ENCODE measurements around the gene BTRC. TPM values are rescaled to one million over a fixed set of nuclear protein-coding genes. Genes with fewer than 3 reads are reported as not detected.
"Not testable (repeated sequence)": the region's sequence is repeated elsewhere in the genome, so short reads cannot be mapped to it uniquely, and the experiment has no call there.

The BTRC gene
- total RNA-seq, 1 donor from 2014 or later = 35.5 TPM

GRCh38 chr10:101415884-101416283 is 61.9 kb downstream of the BTRC start:
- no peaks in the 10 kb centered on the region for H3K27me3 Mint-ChIP-seq (ENCODE audit: low read depth)
- no peak for TF ChIP-seq CTCF (conservative IDR thresholded peaks at IDR 0.05)
- no peak overlapping the region for H3K27ac Mint-ChIP-seq (ENCODE audit: unreplicated experiment)
- H3K4me1 Mint-ChIP-seq = peaks cover 6% of the 10 kb centered on the region
- peaks cover 7% of the 10 kb centered on the region for H3K9me3 Mint-ChIP-seq
- H3K36me3 Mint-ChIP-seq (ENCODE audit: low read depth) = peaks cover 6% of the 10 kb centered on the region
- no peak overlapping the region for H3K4me3 Mint-ChIP-seq
- DNase-seq (ENCODE audit: low read depth, low spot score) = no peak

GRCh38 chr10:101421967-101422366 is 68.0 kb downstream of the BTRC start:
- not testable (repeated sequence) for H3K27ac Mint-ChIP-seq (ENCODE audit: unreplicated experiment); H3K4me3 Mint-ChIP-seq; DNase-seq (ENCODE audit: low read depth, low spot score); H3K9me3 Mint-ChIP-seq; H3K4me1 Mint-ChIP-seq; H3K27me3 Mint-ChIP-seq (ENCODE audit: low read depth); H3K36me3 Mint-ChIP-seq (ENCODE audit: low read depth)

GRCh38 chr10:101425535-101425934 is 71.6 kb downstream of the BTRC start:
- Mint-ChIP-seq H3K36me3 (ENCODE audit: low read depth) (no peaks in the 10 kb centered on the region), H3K4me1 (peaks cover 7% of the 10 kb centered on the region), H3K27ac (ENCODE audit: unreplicated experiment) (no peak overlapping the region), H3K27me3 (ENCODE audit: low read depth) (no peaks in the 10 kb centered on the region), H3K4me3 (no peak overlapping the region), H3K9me3 (no peaks in the 10 kb centered on the region)
- no peak for TF ChIP-seq CTCF (conservative IDR thresholded peaks at IDR 0.05)
- DNase-seq (ENCODE audit: low read depth, low spot score) = no peak

- TF ChIP-seq CTCF (conservative IDR thresholded peaks at IDR 0.05) = no peak
- no peaks in the 10 kb centered on the region for H3K27me3 Mint-ChIP-seq (ENCODE audit: low read depth)
- H3K36me3 Mint-ChIP-seq (ENCODE audit: low read depth) = no peaks in the 10 kb centered on the region
- no peak for DNase-seq (ENCODE audit: low read depth, low spot score)
- H3K9me3 Mint-ChIP-seq = no peaks in the 10 kb centered on the region
- H3K4me3 Mint-ChIP-seq = no peak overlapping the region
- H3K27ac Mint-ChIP-seq (ENCODE audit: unreplicated experiment) = no peak overlapping the region
- peaks cover 7% of the 10 kb centered on the region for H3K4me1 Mint-ChIP-seq
Measured at GRCh38 chr10:101428036-101428435, 74.1 kb downstream of the BTRC start.

- no peak overlapping the region for H3K4me3 Mint-ChIP-seq
- no peak for DNase-seq (ENCODE audit: low read depth, low spot score)
- H3K36me3 Mint-ChIP-seq (ENCODE audit: low read depth) = no peaks in the 10 kb centered on the region
- H3K27me3 Mint-ChIP-seq (ENCODE audit: low read depth) = no peaks in the 10 kb centered on the region
- H3K27ac Mint-ChIP-seq (ENCODE audit: unreplicated experiment) = no peak overlapping the region
- peaks cover 7% of the 10 kb centered on the region for H3K4me1 Mint-ChIP-seq
- H3K9me3 Mint-ChIP-seq = no peaks in the 10 kb centered on the region
- no peak for TF ChIP-seq CTCF (conservative IDR thresholded peaks at IDR 0.05)
Measured at GRCh38 chr10:101429423-101429822, 75.5 kb downstream of the BTRC start.

GRCh38 chr10:101436302-101436701 is 82.3 kb downstream of the BTRC start:
- H3K27ac Mint-ChIP-seq (ENCODE audit: unreplicated experiment) = no peak overlapping the region

More at GRCh38 chr10:101436302-101436701, 82.3 kb downstream of the BTRC start:
- H3K27me3 Mint-ChIP-seq (ENCODE audit: low read depth) = no peaks in the 10 kb centered on the region
- TF ChIP-seq CTCF (conservative IDR thresholded peaks at IDR 0.05) = no peak
- H3K4me1 Mint-ChIP-seq = peaks cover 6% of the 10 kb centered on the region
- no peak overlapping the region for H3K4me3 Mint-ChIP-seq
- DNase-seq (ENCODE audit: low read depth, low spot score) = no peak
- no peaks in the 10 kb centered on the region for H3K9me3 Mint-ChIP-seq
- no peaks in the 10 kb centered on the region for H3K36me3 Mint-ChIP-seq (ENCODE audit: low read depth)

All from neural crest cell (in vitro differentiated cells).